T-helper 2 cell treated with Interferon-gamma antibody and Interleukin-4, amounts not matched to agents 5 μg/mL and 100 μg/mL, for 36 hours (primary cell): ENCODE results near the gene PTCHD1.

ENCODE experiments used
- DNase-seq: peaks from one replicate; pipeline ENCODE4 v3.0.0; 2021; ENCODE audit warnings: low spot score
- H3K27ac Mint-ChIP-seq: one replicate; pipeline ENCODE4 v1.8.0; 2021; ENCODE audit warnings: mild to moderate bottlenecking, mixed read lengths
- H3K27me3 Mint-ChIP-seq: one replicate; pipeline ENCODE4 v1.8.0; 2021; ENCODE audit warnings: low read depth, mixed read lengths
- H3K36me3 Mint-ChIP-seq: one replicate; pipeline ENCODE4 v1.8.0; 2021; ENCODE audit warnings: low read depth, mixed read lengths
- H3K4me1 Mint-ChIP-seq: one replicate; pipeline ENCODE4 v1.8.0; 2021; ENCODE audit warnings: low read depth, mixed read lengths
- H3K4me3 Mint-ChIP-seq: one replicate; pipeline ENCODE4 v1.8.0; 2022; ENCODE audit warnings: mild to moderate bottlenecking, moderate library complexity, mixed read lengths
- H3K9me3 Mint-ChIP-seq: one replicate; pipeline ENCODE4 v1.8.0; 2021; ENCODE audit warnings: mixed read lengths

PTCHD1 gene

DNA sequence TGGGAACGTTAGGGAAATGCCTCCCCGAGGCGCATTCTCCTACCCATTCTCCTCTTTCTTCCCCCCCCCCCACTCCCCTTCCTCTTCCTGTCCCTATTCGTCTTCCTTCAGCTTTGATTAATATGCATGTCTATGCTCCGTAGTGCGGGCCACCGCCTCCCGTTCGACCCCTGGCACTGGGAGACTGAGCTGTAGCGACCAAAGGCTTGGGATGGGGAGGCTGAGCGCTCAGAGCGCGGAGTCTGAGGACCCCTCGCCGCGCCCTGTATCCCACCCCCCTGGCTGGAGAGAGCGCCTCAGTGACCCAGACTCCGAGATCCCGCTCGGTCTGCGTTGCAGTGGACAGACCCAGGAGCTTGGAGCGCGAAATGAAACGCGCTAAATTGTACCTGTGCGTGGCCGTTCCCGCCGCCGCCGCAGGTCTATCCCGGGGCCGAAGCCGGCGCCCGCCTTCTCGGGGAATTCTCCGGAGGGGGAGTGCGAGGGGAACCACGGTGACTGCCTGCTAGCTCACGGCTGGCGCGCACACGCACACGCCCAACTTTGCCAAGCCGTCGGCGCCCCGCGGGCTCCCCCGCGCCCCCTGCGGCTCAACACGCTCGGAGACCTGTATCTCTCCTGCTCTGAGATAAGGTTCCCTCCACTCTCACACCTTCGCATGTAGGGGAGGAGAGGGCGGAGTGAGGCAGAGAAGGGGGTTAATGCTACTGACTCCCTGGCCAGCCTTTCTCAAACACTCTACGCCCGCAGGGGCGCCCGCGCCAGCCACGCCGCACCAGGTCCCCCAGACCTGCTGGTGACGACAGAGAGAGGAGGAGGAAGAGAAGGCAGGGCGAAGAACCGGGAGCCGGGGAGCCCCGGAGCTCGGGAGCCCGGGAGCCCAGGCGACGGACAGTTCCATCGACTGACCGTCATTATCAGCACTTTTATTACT lies 1.5 kb upstream of the PTCHD1 start:
- no peak overlapping the region for H3K27ac Mint-ChIP-seq
- no peak for DNase-seq
- no peaks in the 10 kb centered on the region for H3K36me3 Mint-ChIP-seq
- peaks cover 2% of the 10 kb centered on the region for H3K4me1 Mint-ChIP-seq
- H3K9me3 Mint-ChIP-seq = no peaks in the 10 kb centered on the region
- no peak overlapping the region for H3K4me3 Mint-ChIP-seq
- peaks cover 49% of the 10 kb centered on the region for H3K27me3 Mint-ChIP-seq

- H3K9me3 Mint-ChIP-seq = no peaks in the 10 kb centered on the region
- no peaks in the 10 kb centered on the region for H3K36me3 Mint-ChIP-seq
- DNase-seq = no peak
- H3K4me1 Mint-ChIP-seq = peaks cover 2% of the 10 kb centered on the region
- H3K27me3 Mint-ChIP-seq = peaks cover 50% of the 10 kb centered on the region
- H3K27ac Mint-ChIP-seq = no peak overlapping the region
- no peak overlapping the region for H3K4me3 Mint-ChIP-seq
Observed at GRCh38 chrX:23333842-23334520, 668 bp upstream of the PTCHD1 start.

- Mint-ChIP-seq H3K36me3 (no peaks in the 10 kb centered on the region), H3K27me3 (peaks cover 50% of the 10 kb centered on the region), H3K4me1 (peaks cover 2% of the 10 kb centered on the region), H3K4me3 (no peak overlapping the region), H3K9me3 (no peaks in the 10 kb centered on the region), H3K27ac (no peak overlapping the region)
- DNase-seq = no peak
Observed at GRCh38 chrX:23334521-23334847, 165 bp upstream of the PTCHD1 start.

GRCh38 chrX:23338334-23338733 lies 3.7 kb downstream of the PTCHD1 start:
- Mint-ChIP-seq H3K27ac (no peak overlapping the region), H3K4me3 (no peak overlapping the region), H3K36me3 (no peaks in the 10 kb centered on the region), H3K4me1 (no peaks in the 10 kb centered on the region), H3K9me3 (no peaks in the 10 kb centered on the region), H3K27me3 (peaks cover 32% of the 10 kb centered on the region)
- DNase-seq = no peak

DNA sequence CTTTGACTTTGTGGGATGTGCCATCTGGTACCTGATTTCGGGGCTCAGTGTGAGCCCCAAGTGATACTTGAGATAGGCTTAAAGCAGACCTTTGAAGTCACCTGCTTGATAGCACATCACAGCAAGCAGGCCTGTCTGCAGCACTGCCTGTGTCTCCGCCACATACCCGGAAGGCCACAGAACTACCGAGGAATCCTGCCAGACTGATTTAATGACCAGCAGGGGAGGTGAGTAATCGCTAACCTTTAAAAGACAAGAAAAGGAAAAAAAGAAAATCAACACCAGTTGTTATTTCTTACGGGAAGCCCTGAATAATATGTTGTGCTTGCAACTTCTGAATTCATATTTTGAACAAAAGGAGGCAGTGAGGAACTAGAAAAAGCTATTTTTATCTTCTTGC lies 6.8 kb downstream of the PTCHD1 start:
- DNase-seq = no peak
- Mint-ChIP-seq H3K27ac (no peak overlapping the region), H3K4me1 (no peaks in the 10 kb centered on the region), H3K9me3 (no peaks in the 10 kb centered on the region), H3K4me3 (no peak overlapping the region), H3K27me3 (peaks cover 10% of the 10 kb centered on the region), H3K36me3 (no peaks in the 10 kb centered on the region)

GRCh38 chrX:23344238-23344903 lies 9.7 kb downstream of the PTCHD1 start:
- H3K4me3 Mint-ChIP-seq = no peak overlapping the region
- DNase-seq = no peak
- no peaks in the 10 kb centered on the region for H3K36me3 Mint-ChIP-seq
- no peak overlapping the region for H3K27ac Mint-ChIP-seq
- H3K9me3 Mint-ChIP-seq = no peaks in the 10 kb centered on the region
- no peaks in the 10 kb centered on the region for H3K4me1 Mint-ChIP-seq
- H3K27me3 Mint-ChIP-seq = no peaks in the 10 kb centered on the region

GRCh38 chrX:23344904-23345271 lies 10.2 kb downstream of the PTCHD1 start:
- no peaks in the 10 kb centered on the region for H3K27me3 Mint-ChIP-seq
- no peak overlapping the region for H3K4me3 Mint-ChIP-seq
- no peak for DNase-seq

DNA sequence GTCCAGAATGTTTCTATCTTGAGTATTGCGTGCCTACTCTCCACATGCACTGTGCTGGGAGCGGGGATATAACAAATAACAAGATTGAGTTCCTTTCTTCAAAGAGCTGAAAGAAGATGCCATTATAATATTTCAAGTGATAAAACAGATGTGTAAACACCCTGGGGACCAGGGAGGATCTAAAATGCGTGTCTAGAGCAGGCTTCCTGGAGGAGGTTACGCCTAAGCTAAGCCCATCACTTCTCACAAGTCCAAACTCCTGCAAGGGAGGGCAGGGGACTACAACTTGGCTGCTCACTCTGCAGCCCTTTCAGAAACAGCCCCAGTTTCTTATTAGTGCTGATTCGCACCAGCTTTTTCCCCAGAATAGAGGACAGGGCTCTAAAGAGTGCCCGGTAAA lies 21.5 kb downstream of the PTCHD1 start:
- DNase-seq = no peak
- Mint-ChIP-seq H3K9me3 (no peaks in the 10 kb centered on the region), H3K27ac (no peak overlapping the region), H3K36me3 (no peaks in the 10 kb centered on the region), H3K4me1 (no peaks in the 10 kb centered on the region), H3K27me3 (no peaks in the 10 kb centered on the region), H3K4me3 (no peak overlapping the region)

More at GRCh38 chrX:23344904-23345271, 10.2 kb downstream of the PTCHD1 start:
- Mint-ChIP-seq H3K9me3 (no peaks in the 10 kb centered on the region), H3K36me3 (no peaks in the 10 kb centered on the region), H3K27ac (no peak overlapping the region), H3K4me1 (no peaks in the 10 kb centered on the region)

GRCh38 chrX:23364416-23364815 lies 29.8 kb downstream of the PTCHD1 start:
- H3K27me3 Mint-ChIP-seq = no peaks in the 10 kb centered on the region
- no peaks in the 10 kb centered on the region for H3K36me3 Mint-ChIP-seq
- H3K4me1 Mint-ChIP-seq = no peaks in the 10 kb centered on the region
- DNase-seq = no peak
- no peaks in the 10 kb centered on the region for H3K9me3 Mint-ChIP-seq
- H3K4me3 Mint-ChIP-seq = no peak overlapping the region
- H3K27ac Mint-ChIP-seq = no peak overlapping the region

GRCh38 chrX:23365541-23365940 lies 30.9 kb downstream of the PTCHD1 start:
- no peak for DNase-seq
- no peaks in the 10 kb centered on the region for H3K36me3 Mint-ChIP-seq
- no peak overlapping the region for H3K27ac Mint-ChIP-seq
- no peaks in the 10 kb centered on the region for H3K27me3 Mint-ChIP-seq
- H3K9me3 Mint-ChIP-seq = no peaks in the 10 kb centered on the region
- H3K4me3 Mint-ChIP-seq = no peak overlapping the region
- no peaks in the 10 kb centered on the region for H3K4me1 Mint-ChIP-seq

GRCh38 chrX:23366914-23367313 lies 32.3 kb downstream of the PTCHD1 start:
- DNase-seq = no peak
- H3K9me3 Mint-ChIP-seq = no peaks in the 10 kb centered on the region

GRCh38 chrX:23369027-23369426 lies 34.4 kb downstream of the PTCHD1 start:
- H3K27me3 Mint-ChIP-seq = no peaks in the 10 kb centered on the region
- H3K27ac Mint-ChIP-seq = no peak overlapping the region
- no peaks in the 10 kb centered on the region for H3K36me3 Mint-ChIP-seq
- no peak overlapping the region for H3K4me3 Mint-ChIP-seq
- no peaks in the 10 kb centered on the region for H3K4me1 Mint-ChIP-seq
- H3K9me3 Mint-ChIP-seq = no peaks in the 10 kb centered on the region
- DNase-seq = no peak

More at GRCh38 chrX:23366914-23367313, 32.3 kb downstream of the PTCHD1 start:
- Mint-ChIP-seq H3K4me3 (no peak overlapping the region), H3K27me3 (no peaks in the 10 kb centered on the region), H3K27ac (no peak overlapping the region), H3K4me1 (no peaks in the 10 kb centered on the region), H3K36me3 (no peaks in the 10 kb centered on the region)

DNA sequence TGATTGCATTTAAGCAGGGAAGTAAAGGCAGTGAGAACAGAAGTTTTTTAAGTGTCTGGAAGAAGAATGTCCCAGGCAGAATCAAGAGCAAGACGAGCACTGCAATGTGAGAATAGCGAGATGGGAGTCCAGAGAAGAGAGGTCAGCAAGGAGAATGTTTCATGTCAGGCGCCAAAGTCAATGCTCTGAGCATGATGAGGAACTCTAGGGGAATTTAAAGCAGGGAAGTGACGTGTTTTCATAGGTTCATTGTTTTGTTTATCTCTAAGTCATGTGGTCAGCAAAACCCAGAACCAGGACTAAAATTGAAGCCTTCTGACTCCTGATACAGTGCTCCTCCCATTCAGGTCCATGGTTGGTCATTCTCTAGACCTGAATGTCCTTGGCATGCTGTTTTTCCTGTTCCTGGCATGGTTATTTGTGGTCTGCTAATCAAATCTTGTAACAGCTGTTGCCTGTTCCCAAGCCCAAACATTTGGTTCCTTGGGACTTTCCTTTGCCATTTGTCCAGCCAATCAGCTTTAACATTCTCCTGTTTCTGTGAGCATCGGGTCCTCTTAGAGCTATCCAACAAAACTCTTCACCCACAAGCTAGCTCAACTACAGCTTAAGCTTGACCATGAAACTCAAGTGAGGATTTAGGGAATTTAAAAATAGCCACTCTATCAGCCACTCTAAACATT lies 37.7 kb downstream of the PTCHD1 start:
- Mint-ChIP-seq H3K9me3 (no peaks in the 10 kb centered on the region), H3K4me1 (no peaks in the 10 kb centered on the region), H3K27me3 (no peaks in the 10 kb centered on the region), H3K36me3 (no peaks in the 10 kb centered on the region), H3K27ac (no peak overlapping the region), H3K4me3 (no peak overlapping the region)
- DNase-seq = no peak
